Fibroblast of pulmonary artery (primary cell): ENCODE measurements around the gene WSCD1.

Experiments
- DNase-seq: peaks from one replicate; pipeline ENCODE4 v3.0.0-alpha.2; 2010; ENCODE audit warnings: low read depth
- H3K4me3 ChIP-seq: replicated peaks from 2 replicates; pipeline ENCODE4 v1.5.1; 2011; ENCODE audit warnings: low read depth, mild to moderate bottlenecking, control low read depth, low read length, moderate library complexity
- CTCF ChIP-seq: IDR thresholded peaks from 2 replicates; pipeline ENCODE4 v1.5.1; 2011; ENCODE audit warnings: mild to moderate bottlenecking, control low read depth, low read length, inconsistent platforms; ENCODE audit errors: missing control alignments

WSCD1 gene

GRCh38 chr17:6142701-6143100, 72.5 kb downstream of the WSCD1 start:
- TF ChIP-seq CTCF = no peak
- no peak for DNase-seq

GRCh38 chr17:6145946-6146345, 75.8 kb downstream of the WSCD1 start:
- TF ChIP-seq CTCF = no peak
- no peak overlapping the region for H3K4me3 ChIP-seq
- no peak for DNase-seq

More at GRCh38 chr17:6142701-6143100, 72.5 kb downstream of the WSCD1 start:
- no peak overlapping the region for H3K4me3 ChIP-seq

- H3K4me3 ChIP-seq = no peak overlapping the region
- no peak for TF ChIP-seq CTCF
- DNase-seq = no peak
Measured at GRCh38 chr17:6147042-6147441, 76.9 kb downstream of the WSCD1 start.

- TF ChIP-seq CTCF = no peak
Measured at GRCh38 chr17:6153375-6153774, 83.2 kb downstream of the WSCD1 start.

GRCh38 chr17:6157716-6158115, 87.5 kb downstream of the WSCD1 start:
- DNase-seq = no peak
- no peak for TF ChIP-seq CTCF
- H3K4me3 ChIP-seq = no peak overlapping the region

More at GRCh38 chr17:6153375-6153774, 83.2 kb downstream of the WSCD1 start:
- no peak for DNase-seq
- H3K4me3 ChIP-seq = no peak overlapping the region

- no peak overlapping the region for H3K4me3 ChIP-seq
- no peak for TF ChIP-seq CTCF
- no peak for DNase-seq
Measured at GRCh38 chr17:6159541-6160231, 89.5 kb downstream of the WSCD1 start.

GRCh38 chr17:6160232-6160555, 90.0 kb downstream of the WSCD1 start:
- no peak overlapping the region for H3K4me3 ChIP-seq
- DNase-seq = no peak
- TF ChIP-seq CTCF = no peak
